Activated CD8-positive, alpha-beta memory T cell treated with anti-CD3 and anti-CD28 coated beads, Interleukin-2, amount 50 U/mL, for 48 hours (primary cell): ENCODE data around the gene PTGDR.

Source experiments
- DNase-seq: peaks from one replicate; pipeline ENCODE4 v3.0.0-alpha.2; 2020

Gene PTGDR

GRCh38 chr14:52267501-52268278 is at the start of gene PTGDR:
PTGDR (plus strand) TSS chr14:52267698; CDS start chr14:52267815, 117 bp downstream.
- peak; percentile 67 for DNase-seq

GRCh38 chr14:52219488-52220084 is 47.9 kb upstream of the PTGDR start:
- no peak for DNase-seq

GRCh38 chr14:52220924-52221811 is 46.3 kb upstream of the PTGDR start:
- DNase-seq, result no peak

GRCh38 chr14:52222901-52223300 is 44.6 kb upstream of the PTGDR start:
- DNase-seq, result no peak

GRCh38 chr14:52227619-52228222 is 39.8 kb upstream of the PTGDR start:
- DNase-seq, result no peak

- no peak for DNase-seq
Measured at GRCh38 chr14:52233693-52234092, 33.8 kb upstream of the PTGDR start.

GRCh38 chr14:52235434-52235833 is 32.1 kb upstream of the PTGDR start:
- DNase-seq, result no peak

- no peak for DNase-seq
Measured at GRCh38 chr14:52235866-52236510, 31.5 kb upstream of the PTGDR start.

- DNase-seq, result no peak
Measured at GRCh38 chr14:52238682-52239081, 28.8 kb upstream of the PTGDR start.

GRCh38 chr14:52240623-52241022 is 26.9 kb upstream of the PTGDR start:
- no peak for DNase-seq

GRCh38 chr14:52241087-52241793 is 26.3 kb upstream of the PTGDR start:
- DNase-seq, result no peak

GRCh38 chr14:52244328-52244727 is 23.2 kb upstream of the PTGDR start:
- no peak for DNase-seq

- DNase-seq, result no peak
Measured at GRCh38 chr14:52244997-52245396, 22.5 kb upstream of the PTGDR start.

- DNase-seq, result no peak
Measured at GRCh38 chr14:52248057-52248456, 19.4 kb upstream of the PTGDR start.

GRCh38 chr14:52251724-52252123 is 15.8 kb upstream of the PTGDR start:
- DNase-seq, result no peak

GRCh38 chr14:52253503-52253902 is 14.0 kb upstream of the PTGDR start:
- no peak for DNase-seq

- DNase-seq, result no peak
Measured at GRCh38 chr14:52254086-52254485, 13.4 kb upstream of the PTGDR start.

- no peak for DNase-seq
Measured at GRCh38 chr14:52258783-52259182, 8.7 kb upstream of the PTGDR start.

GRCh38 chr14:52259434-52259833 is 8.1 kb upstream of the PTGDR start:
- no peak for DNase-seq

GRCh38 chr14:52262600-52262999 is 4.9 kb upstream of the PTGDR start:
- DNase-seq, result no peak

- DNase-seq, result no peak
Measured at GRCh38 chr14:52263190-52263589, 4.3 kb upstream of the PTGDR start.

- DNase-seq, result no peak
Measured at GRCh38 chr14:52265253-52265652, 2.2 kb upstream of the PTGDR start.
